ENCODE data around the gene DOK5.

Gene DOK5

GRCh38 chr20:54654450-54654849 lies 179.1 kb downstream of the DOK5 start:
- Histone ChIP-seq H3K4me1 (ENCODE audit: control insufficient read depth, insufficient read depth, low read length) (peaks cover 13% of the 10 kb centered on the region), H3K9ac (ENCODE audit: low read length) (no peak overlapping the region), H3K4me3 (ENCODE audit: low read length) (no peak overlapping the region), H3K27me3 (replicated peaks; ENCODE audit: control insufficient read depth, insufficient read depth, low read length) (no peaks in the 10 kb centered on the region), H3K36me3 (ENCODE audit: control insufficient read depth, insufficient read depth, low read length, severe bottlenecking) (no peaks in the 10 kb centered on the region), H3K9me3 (ENCODE audit: control insufficient read depth, low read length) (no peaks in the 10 kb centered on the region)
- no peak for DNase-seq (ENCODE audit: low read depth)

- no peaks in the 10 kb centered on the region for H3K9me3 ChIP-seq (ENCODE audit: control insufficient read depth, low read length)
- H3K36me3 ChIP-seq (ENCODE audit: control insufficient read depth, insufficient read depth, low read length, severe bottlenecking): no peaks in the 10 kb centered on the region
- no peak overlapping the region for H3K9ac ChIP-seq (ENCODE audit: low read length)
- H3K27me3 ChIP-seq (replicated peaks; ENCODE audit: control insufficient read depth, insufficient read depth, low read length): no peaks in the 10 kb centered on the region
- DNase-seq (ENCODE audit: low read depth): no peak
- no peak overlapping the region for H3K4me3 ChIP-seq (ENCODE audit: low read length)
- H3K4me1 ChIP-seq (ENCODE audit: control insufficient read depth, insufficient read depth, low read length): no peaks in the 10 kb centered on the region
Observed at GRCh38 chr20:54657268-54657826, 182.0 kb downstream of the DOK5 start.

DNA sequence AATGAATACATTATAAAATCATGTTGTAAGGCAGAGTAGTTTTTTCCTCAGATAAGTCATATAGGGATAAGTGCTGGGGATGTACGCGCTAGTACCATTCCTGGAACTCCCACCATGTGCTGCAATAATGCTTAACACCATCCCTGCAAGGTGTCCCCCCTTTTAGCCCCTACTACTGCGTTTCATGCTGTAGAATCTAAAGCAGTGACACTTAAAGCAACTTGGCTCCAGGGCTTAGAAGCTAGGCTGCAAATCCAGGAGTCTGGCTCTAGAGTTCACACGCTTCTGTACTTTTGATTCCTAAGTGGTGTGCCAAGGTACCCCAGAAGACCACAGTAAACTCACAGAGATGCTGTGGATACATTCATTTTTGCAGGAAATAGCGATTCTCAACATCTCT lies 183.1 kb downstream of the DOK5 start:
- Histone ChIP-seq H3K27me3 (replicated peaks; ENCODE audit: control insufficient read depth, insufficient read depth, low read length) (no peaks in the 10 kb centered on the region), H3K9me3 (ENCODE audit: control insufficient read depth, low read length) (no peaks in the 10 kb centered on the region), H3K9ac (ENCODE audit: low read length) (no peak overlapping the region), H3K4me1 (ENCODE audit: control insufficient read depth, insufficient read depth, low read length) (no peaks in the 10 kb centered on the region), H3K36me3 (ENCODE audit: control insufficient read depth, insufficient read depth, low read length, severe bottlenecking) (no peaks in the 10 kb centered on the region), H3K4me3 (ENCODE audit: low read length) (no peak overlapping the region)
- DNase-seq (ENCODE audit: low read depth): no peak

DNA sequence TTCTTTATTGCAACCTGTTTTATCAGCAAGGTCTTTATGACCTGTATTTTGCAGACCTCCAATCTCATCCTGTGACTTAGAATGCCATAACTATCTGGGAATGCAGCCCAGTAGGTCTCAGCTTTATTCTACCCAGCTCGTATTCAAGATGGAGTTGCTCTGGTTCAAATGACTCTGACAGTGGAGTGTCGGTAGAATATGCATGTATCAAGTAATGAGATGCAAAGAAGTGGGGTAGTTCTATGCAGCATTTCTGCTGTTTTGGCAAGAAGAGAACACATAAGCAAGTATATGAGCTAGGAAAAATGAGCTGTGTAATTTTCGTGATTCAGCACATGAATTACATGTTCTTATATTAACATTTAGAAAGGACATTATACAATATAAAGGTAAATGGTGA lies 185.9 kb downstream of the DOK5 start:
- H3K4me1 ChIP-seq (ENCODE audit: control insufficient read depth, insufficient read depth, low read length): no peaks in the 10 kb centered on the region
- no peak for DNase-seq (ENCODE audit: low read depth)
- no peaks in the 10 kb centered on the region for H3K36me3 ChIP-seq (ENCODE audit: control insufficient read depth, insufficient read depth, low read length, severe bottlenecking)
- no peaks in the 10 kb centered on the region for H3K27me3 ChIP-seq (replicated peaks; ENCODE audit: control insufficient read depth, insufficient read depth, low read length)
- H3K9ac ChIP-seq (ENCODE audit: low read length): no peak overlapping the region
- no peak overlapping the region for H3K4me3 ChIP-seq (ENCODE audit: low read length)
- H3K9me3 ChIP-seq (ENCODE audit: control insufficient read depth, low read length): no peaks in the 10 kb centered on the region

GRCh38 chr20:54661880-54662465 lies 186.6 kb downstream of the DOK5 start:
- DNase-seq (ENCODE audit: low read depth): no peak
- no peaks in the 10 kb centered on the region for H3K27me3 ChIP-seq (replicated peaks; ENCODE audit: control insufficient read depth, insufficient read depth, low read length)
- no peak overlapping the region for H3K4me3 ChIP-seq (ENCODE audit: low read length)

GRCh38 chr20:54665812-54666211 lies 190.4 kb downstream of the DOK5 start:
- peaks cover 9% of the 10 kb centered on the region for H3K4me1 ChIP-seq (ENCODE audit: control insufficient read depth, insufficient read depth, low read length)
- no peak overlapping the region for H3K4me3 ChIP-seq (ENCODE audit: low read length)
- DNase-seq (ENCODE audit: low read depth): no peak
- H3K9me3 ChIP-seq (ENCODE audit: control insufficient read depth, low read length): no peaks in the 10 kb centered on the region
- H3K27me3 ChIP-seq (replicated peaks; ENCODE audit: control insufficient read depth, insufficient read depth, low read length): no peaks in the 10 kb centered on the region
- no peaks in the 10 kb centered on the region for H3K36me3 ChIP-seq (ENCODE audit: control insufficient read depth, insufficient read depth, low read length, severe bottlenecking)
- no peak overlapping the region for H3K9ac ChIP-seq (ENCODE audit: low read length)

More at GRCh38 chr20:54661880-54662465, 186.6 kb downstream of the DOK5 start:
- Histone ChIP-seq H3K4me1 (ENCODE audit: control insufficient read depth, insufficient read depth, low read length) (no peaks in the 10 kb centered on the region), H3K36me3 (ENCODE audit: control insufficient read depth, insufficient read depth, low read length, severe bottlenecking) (no peaks in the 10 kb centered on the region), H3K9ac (ENCODE audit: low read length) (no peak overlapping the region), H3K9me3 (ENCODE audit: control insufficient read depth, low read length) (no peaks in the 10 kb centered on the region)

GRCh38 chr20:54668271-54669039 lies 193.1 kb downstream of the DOK5 start:
- Histone ChIP-seq H3K27me3 (replicated peaks; ENCODE audit: control insufficient read depth, insufficient read depth, low read length) (no peaks in the 10 kb centered on the region), H3K4me1 (ENCODE audit: control insufficient read depth, insufficient read depth, low read length) (peaks cover 9% of the 10 kb centered on the region), H3K4me3 (ENCODE audit: low read length) (no peak overlapping the region), H3K9me3 (ENCODE audit: control insufficient read depth, low read length) (no peaks in the 10 kb centered on the region), H3K36me3 (ENCODE audit: control insufficient read depth, insufficient read depth, low read length, severe bottlenecking) (no peaks in the 10 kb centered on the region), H3K9ac (ENCODE audit: low read length) (no peak overlapping the region)
- DNase-seq (ENCODE audit: low read depth): peak; percentile 53

DNA sequence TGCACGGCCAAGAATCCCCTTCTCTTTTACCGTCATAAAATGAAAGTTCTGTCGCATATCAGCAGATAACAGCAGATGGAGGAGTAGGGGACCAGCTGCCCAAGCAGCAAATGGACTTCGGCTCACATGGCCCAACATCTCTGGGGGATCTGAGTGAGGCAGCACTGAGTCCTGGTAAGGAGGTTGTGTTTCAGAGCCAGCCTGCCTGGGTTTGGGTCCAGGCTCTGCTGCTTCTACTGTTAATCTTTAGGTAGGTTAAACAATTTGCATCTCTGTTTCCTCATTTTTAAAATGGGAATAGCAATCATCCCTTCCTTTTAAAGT lies 193.6 kb downstream of the DOK5 start:
- Histone ChIP-seq H3K9ac (ENCODE audit: low read length) (no peak overlapping the region), H3K27me3 (replicated peaks; ENCODE audit: control insufficient read depth, insufficient read depth, low read length) (no peaks in the 10 kb centered on the region), H3K4me3 (ENCODE audit: low read length) (no peak overlapping the region), H3K36me3 (ENCODE audit: control insufficient read depth, insufficient read depth, low read length, severe bottlenecking) (no peaks in the 10 kb centered on the region), H3K4me1 (ENCODE audit: control insufficient read depth, insufficient read depth, low read length) (peaks cover 9% of the 10 kb centered on the region), H3K9me3 (ENCODE audit: control insufficient read depth, low read length) (no peaks in the 10 kb centered on the region)
- no peak for DNase-seq (ENCODE audit: low read depth)

- no peaks in the 10 kb centered on the region for H3K9me3 ChIP-seq (ENCODE audit: control insufficient read depth, low read length)
- DNase-seq (ENCODE audit: low read depth): no peak
- H3K27me3 ChIP-seq (replicated peaks; ENCODE audit: control insufficient read depth, insufficient read depth, low read length): peaks cover 22% of the 10 kb centered on the region
Observed at GRCh38 chr20:54678253-54678652, 202.9 kb downstream of the DOK5 start.

DNA sequence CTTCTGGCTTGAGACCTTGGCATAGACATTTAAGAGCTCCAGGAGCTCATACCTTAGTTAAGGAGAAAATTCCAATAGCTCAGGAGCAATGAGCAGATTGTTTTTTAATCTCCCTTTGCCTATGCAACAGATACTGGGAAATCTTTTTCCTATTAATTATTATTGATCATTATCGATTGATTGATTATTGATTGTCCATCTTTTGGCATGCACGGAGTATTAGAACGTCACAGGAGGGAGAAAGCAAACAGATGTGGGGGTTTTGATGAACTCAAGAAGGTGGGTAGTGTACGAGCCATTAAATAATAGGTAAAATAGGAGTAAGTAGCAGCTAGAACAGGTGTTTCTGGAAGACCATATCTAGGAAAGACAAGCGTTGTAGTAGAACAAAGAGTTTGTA lies 205.0 kb downstream of the DOK5 start:
- Histone ChIP-seq H3K9me3 (ENCODE audit: control insufficient read depth, low read length) (no peaks in the 10 kb centered on the region), H3K4me1 (ENCODE audit: control insufficient read depth, insufficient read depth, low read length) (no peaks in the 10 kb centered on the region), H3K27me3 (replicated peaks; ENCODE audit: control insufficient read depth, insufficient read depth, low read length) (peaks cover 29% of the 10 kb centered on the region), H3K4me3 (ENCODE audit: low read length) (no peak overlapping the region), H3K36me3 (ENCODE audit: control insufficient read depth, insufficient read depth, low read length, severe bottlenecking) (no peaks in the 10 kb centered on the region), H3K9ac (ENCODE audit: low read length) (no peak overlapping the region)
- no peak for DNase-seq (ENCODE audit: low read depth)

More at GRCh38 chr20:54678253-54678652, 202.9 kb downstream of the DOK5 start:
- H3K36me3 ChIP-seq (ENCODE audit: control insufficient read depth, insufficient read depth, low read length, severe bottlenecking): no peaks in the 10 kb centered on the region
- no peak overlapping the region for H3K9ac ChIP-seq (ENCODE audit: low read length)
- no peak overlapping the region for H3K4me3 ChIP-seq (ENCODE audit: low read length)
- no peaks in the 10 kb centered on the region for H3K4me1 ChIP-seq (ENCODE audit: control insufficient read depth, insufficient read depth, low read length)

DNA sequence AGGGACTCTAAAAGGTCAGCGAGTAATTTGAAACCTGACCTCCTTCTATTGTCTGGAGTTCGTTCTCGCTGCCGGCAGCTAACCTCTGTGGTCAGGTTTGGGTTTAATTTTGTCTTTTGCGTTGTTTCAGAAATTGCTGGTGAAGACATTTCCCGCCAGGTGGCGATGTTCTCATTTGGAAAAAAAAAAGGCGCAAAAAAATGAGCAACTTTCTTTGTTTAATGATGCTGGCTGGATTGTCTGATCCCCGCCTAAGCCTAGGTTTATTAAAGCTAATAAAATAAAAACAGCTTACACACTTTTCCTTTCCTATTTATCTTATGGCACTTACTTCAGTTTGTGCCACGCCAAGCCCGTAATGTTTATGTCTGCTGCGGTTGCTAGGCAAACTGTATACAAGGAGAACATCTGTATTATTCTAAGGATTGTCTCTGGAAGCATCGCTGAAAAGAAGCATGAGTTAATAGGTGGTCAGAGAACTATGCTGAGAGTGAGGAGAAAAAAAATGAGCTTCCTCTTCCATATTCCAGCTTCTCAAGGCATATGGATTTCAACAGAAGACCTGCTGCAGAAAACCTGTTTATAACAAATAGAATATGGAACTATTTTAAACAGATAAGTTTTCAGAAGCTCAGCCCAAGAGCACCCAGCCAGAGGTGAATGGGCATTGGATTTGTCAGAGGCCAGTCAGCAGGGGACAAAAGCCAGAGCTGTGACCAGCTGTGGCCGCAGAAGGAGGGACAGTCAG lies 205.7 kb downstream of the DOK5 start:
- no peaks in the 10 kb centered on the region for H3K36me3 ChIP-seq (ENCODE audit: control insufficient read depth, insufficient read depth, low read length, severe bottlenecking)
- no peaks in the 10 kb centered on the region for H3K4me1 ChIP-seq (ENCODE audit: control insufficient read depth, insufficient read depth, low read length)
- H3K4me3 ChIP-seq (ENCODE audit: low read length): no peak overlapping the region
- no peak overlapping the region for H3K9ac ChIP-seq (ENCODE audit: low read length)
- H3K9me3 ChIP-seq (ENCODE audit: control insufficient read depth, low read length): no peaks in the 10 kb centered on the region
- H3K27me3 ChIP-seq (replicated peaks; ENCODE audit: control insufficient read depth, insufficient read depth, low read length): peaks cover 29% of the 10 kb centered on the region
- DNase-seq (ENCODE audit: low read depth): peak; percentile 80
